Measurements from ENCODE around the gene LRRC75B. TPM values are rescaled to one million over a fixed set of nuclear protein-coding genes. Genes with fewer than 3 reads are reported as not detected.

Gene LRRC75B
- total and polyA plus RNA-seq, 10 donors, result 2.9 to 6.7 (median 5.4) TPM

DNA sequence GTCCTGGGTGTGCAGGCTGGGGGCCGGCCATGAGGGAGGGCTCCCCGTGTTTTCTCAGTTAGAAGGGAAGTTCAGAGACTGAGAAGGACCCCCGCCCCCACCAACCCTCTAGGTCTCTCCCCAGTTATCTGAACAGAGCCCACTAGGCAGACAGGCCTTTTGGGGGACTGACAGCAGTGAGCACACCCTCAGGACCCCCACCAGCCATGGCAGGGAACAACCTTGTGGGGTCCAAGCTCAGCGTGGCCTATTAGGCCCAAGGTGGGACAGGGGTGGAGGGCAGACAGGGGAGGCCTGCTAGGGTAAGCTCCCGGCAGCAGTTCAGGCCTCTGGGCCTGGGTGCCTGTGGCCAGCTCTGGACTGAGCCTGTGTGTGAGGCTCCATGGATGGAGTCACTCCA lies 5.6 kb downstream of the LRRC75B start:
- peaks cover 0 to 8% (median 0%) of the 10 kb centered on the region in 7 donors for H3K27me3 ChIP-seq (replicated peaks in 1 of 7)
- TF ChIP-seq POLR2AphosphoS5 (IDR thresholded peaks at IDR 0.05) (no peak), POLR2A (IDR thresholded peaks at IDR 0.05) (no peak)
- TF ChIP-seq, protein P1, sequence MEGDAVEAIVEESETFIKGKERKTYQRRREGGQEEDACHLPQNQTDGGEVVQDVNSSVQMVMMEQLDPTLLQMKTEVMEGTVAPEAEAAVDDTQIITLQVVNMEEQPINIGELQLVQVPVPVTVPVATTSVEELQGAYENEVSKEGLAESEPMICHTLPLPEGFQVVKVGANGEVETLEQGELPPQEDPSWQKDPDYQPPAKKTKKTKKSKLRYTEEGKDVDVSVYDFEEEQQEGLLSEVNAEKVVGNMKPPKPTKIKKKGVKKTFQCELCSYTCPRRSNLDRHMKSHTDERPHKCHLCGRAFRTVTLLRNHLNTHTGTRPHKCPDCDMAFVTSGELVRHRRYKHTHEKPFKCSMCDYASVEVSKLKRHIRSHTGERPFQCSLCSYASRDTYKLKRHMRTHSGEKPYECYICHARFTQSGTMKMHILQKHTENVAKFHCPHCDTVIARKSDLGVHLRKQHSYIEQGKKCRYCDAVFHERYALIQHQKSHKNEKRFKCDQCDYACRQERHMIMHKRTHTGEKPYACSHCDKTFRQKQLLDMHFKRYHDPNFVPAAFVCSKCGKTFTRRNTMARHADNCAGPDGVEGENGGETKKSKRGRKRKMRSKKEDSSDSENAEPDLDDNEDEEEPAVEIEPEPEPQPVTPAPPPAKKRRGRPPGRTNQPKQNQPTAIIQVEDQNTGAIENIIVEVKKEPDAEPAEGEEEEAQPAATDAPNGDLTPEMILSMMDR (IDR thresholded peaks at IDR 0.05 in 8 of 11, conservative IDR thresholded peaks at IDR 0.05 in 3 of 11), result no peak
- H3K4me3 ChIP-seq, result no peak overlapping the region
- H3K36me3 ChIP-seq, result peaks cover 0 to 37% (median 5%) of the 10 kb centered on the region in 6 donors
- intact Hi-C loops (cut with DNase I; ENCODE audit: low total_unique reads), result no loop called here
- WGBS, 5 donors, result 66 to 89% (median 77%) methylated on average over 5 of the region's 5 CpGs
- H3K27ac ChIP-seq, result no peak overlapping the region
- no peaks in the 10 kb centered on the region for H3K9me3 ChIP-seq
- DNase-seq, result no peak
- H3K4me1 ChIP-seq, result peaks cover 0 to 25% (median 4%) of the 10 kb centered on the region in 6 donors

DNA sequence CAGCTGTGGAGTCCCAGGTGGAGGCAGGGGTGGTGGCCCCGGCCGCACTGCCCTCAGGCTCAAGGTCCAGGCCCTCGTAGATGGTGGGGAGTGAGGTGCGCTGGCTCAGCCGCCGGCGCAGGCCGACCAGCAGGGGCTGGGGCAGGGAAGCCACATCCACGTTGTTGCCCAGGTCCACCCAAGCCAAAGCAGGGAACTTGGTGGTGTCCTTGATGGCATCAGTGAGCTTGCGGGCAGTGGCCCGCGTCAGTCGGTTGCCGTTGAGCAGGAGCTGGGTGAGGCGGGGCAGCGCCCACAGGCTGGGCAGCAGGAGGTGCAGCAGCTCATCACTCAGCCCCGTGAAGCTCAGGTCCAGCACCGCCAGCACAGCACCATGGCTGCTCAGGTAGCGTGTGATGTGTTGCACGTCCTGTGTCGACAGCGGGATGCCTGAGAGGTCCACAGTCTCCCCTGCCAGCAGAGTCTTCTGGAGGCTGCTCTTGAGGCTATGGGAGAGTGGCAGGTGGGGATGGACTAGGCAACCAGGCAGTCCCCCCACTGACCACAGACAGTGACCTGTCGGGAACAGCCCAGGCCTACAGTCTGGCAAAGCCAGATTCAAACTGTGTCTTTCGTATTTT lies 6.8 kb downstream of the LRRC75B start:
- TF ChIP-seq, protein P1 (IDR thresholded peaks at IDR 0.05 in 8 of 11, conservative IDR thresholded peaks at IDR 0.05 in 3 of 11), result no peak
- TF ChIP-seq POLR2AphosphoS5 (IDR thresholded peaks at IDR 0.05), result no peak
- TF ChIP-seq POLR2A (IDR thresholded peaks at IDR 0.05), result no peak
- Histone ChIP-seq H3K27me3 (replicated peaks in 1 of 7) (no peaks in the 10 kb centered on the region), H3K4me1 (peaks cover 0 to 18% (median 0%) of the 10 kb centered on the region in 6 donors), H3K9me3 (no peaks in the 10 kb centered on the region), H3K27ac (no peak overlapping the region), H3K36me3 (peaks cover 0 to 37% (median 5%) of the 10 kb centered on the region in 6 donors), H3K4me3 (no peak overlapping the region)
- DNase-seq, result peak; percentile 52
- intact Hi-C loops (cut with DNase I; ENCODE audit: low total_unique reads), result no loop called here
- WGBS, 5 donors, result 93 to 95% (median 93%) methylated on average over 17 to 24 of the region's 24 CpGs

DNA sequence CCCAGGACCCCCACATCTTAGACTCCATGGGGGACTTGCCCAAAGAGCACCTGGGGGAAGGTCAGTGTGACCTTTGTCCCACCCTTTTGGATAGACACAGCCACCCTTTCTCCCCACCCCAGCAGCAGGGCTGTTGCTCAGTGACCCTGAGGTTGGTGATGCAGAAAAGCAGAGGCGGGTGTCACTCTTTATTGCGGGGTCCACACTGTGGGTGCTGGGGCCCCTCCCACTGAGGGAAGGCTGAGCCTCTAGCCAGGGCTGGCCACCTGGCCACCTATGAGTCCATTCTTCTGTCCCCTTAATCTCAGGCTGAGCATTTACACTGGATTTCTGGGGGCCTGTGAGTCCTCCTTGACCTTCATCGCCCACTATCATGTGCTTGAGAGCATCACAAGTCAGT lies 7.4 kb downstream of the LRRC75B start:
- 90 to 100% (median 96%) methylated on average over 2 to 3 of the region's 3 CpGs for WGBS, 5 donors
- intact Hi-C loops (cut with DNase I; ENCODE audit: low total_unique reads), result no loop called here
- TF ChIP-seq POLR2AphosphoS5 (IDR thresholded peaks at IDR 0.05) (no peak), POLR2A (IDR thresholded peaks at IDR 0.05) (no peak)
- TF ChIP-seq, protein P1 (IDR thresholded peaks at IDR 0.05 in 8 of 11, conservative IDR thresholded peaks at IDR 0.05 in 3 of 11), result no peak
- peaks cover 0 to 18% (median 0%) of the 10 kb centered on the region in 6 donors for H3K4me1 ChIP-seq
- peaks cover 0 to 37% (median 5%) of the 10 kb centered on the region in 6 donors for H3K36me3 ChIP-seq
- no peaks in the 10 kb centered on the region for H3K9me3 ChIP-seq
- H3K27ac ChIP-seq, result no peak overlapping the region
- peak; percentile 30 for DNase-seq
- H3K4me3 ChIP-seq, result no peak overlapping the region
- H3K27me3 ChIP-seq (replicated peaks in 1 of 7), result no peaks in the 10 kb centered on the region

DNA sequence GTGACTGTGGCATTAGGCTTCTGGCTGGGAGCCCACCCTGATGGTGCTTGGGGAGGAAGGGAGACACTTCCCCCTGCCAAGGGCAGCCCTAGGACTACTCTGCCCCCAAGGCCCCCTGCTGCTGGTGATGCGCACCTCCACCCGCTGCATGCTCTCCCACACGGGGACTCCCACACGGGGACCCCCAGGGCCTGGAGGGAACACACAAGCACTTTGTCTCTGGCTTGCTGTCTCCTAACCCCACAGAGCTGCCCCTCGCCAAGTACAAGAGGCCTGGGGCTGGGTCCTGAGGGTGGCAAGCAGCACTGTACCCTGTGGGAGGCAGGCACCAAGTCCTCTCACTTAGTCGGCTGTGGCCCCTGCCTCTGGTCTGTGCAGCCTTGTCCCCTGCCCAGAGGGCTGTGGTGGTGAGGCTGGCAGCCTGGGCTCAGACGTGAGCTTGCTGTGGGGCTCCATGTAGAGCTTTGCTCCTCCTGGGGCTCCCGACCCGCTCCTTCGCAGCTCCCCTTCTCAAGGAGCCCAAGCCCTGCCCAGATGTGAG lies 7.9 kb downstream of the LRRC75B start:
- intact Hi-C loops (cut with DNase I; ENCODE audit: low total_unique reads), result no loop called here
- Histone ChIP-seq H3K27me3 (replicated peaks in 1 of 7) (no peaks in the 10 kb centered on the region), H3K4me1 (peaks cover 0 to 18% (median 0%) of the 10 kb centered on the region in 6 donors), H3K36me3 (peaks cover 0 to 37% (median 5%) of the 10 kb centered on the region in 6 donors), H3K9me3 (no peaks in the 10 kb centered on the region), H3K27ac (peak overlapping the region in 1 of 8 donors; percentile 41), H3K4me3 (no peak overlapping the region)
- peak; percentile 70 for DNase-seq
- TF ChIP-seq, protein P1 (IDR thresholded peaks at IDR 0.05 in 8 of 11, conservative IDR thresholded peaks at IDR 0.05 in 3 of 11), result no peak
- TF ChIP-seq POLR2AphosphoS5 (IDR thresholded peaks at IDR 0.05) (no peak), POLR2A (IDR thresholded peaks at IDR 0.05) (no peak)
- 75 to 87% (median 83%) methylated on average over 3 to 10 of the region's 10 CpGs for WGBS, 5 donors
